K562 (cell line): ENCODE results near the gene PODXL. TPM values are rescaled to one million over a fixed set of nuclear protein-coding genes. Genes with fewer than 3 reads are reported as not detected.

Experiments used
- ATAC-seq: fragments of 200-7000 bp; cut with Tn5 transposase; 3 replicates; pipeline ENCODE4 v1.9.1; 2020; ENCODE audit warnings: moderate library complexity
- BruUV-seq: library from RNA; stranded (reverse); fragments of 400-500 nt; replicated peaks from 2 replicates; lab custom pipeline; 2021; lab: Mats Ljungman, UMichigan
- CTCF ChIA-PET: fragments of 300-600 bp; formaldehyde crosslinking; extraction: SDS; loops from one replicate; lab custom pipeline; 2021; ENCODE audit warnings: low intra/inter-chr PET ratio; lab: Yijun Ruan, JAX
- POLR2A ChIA-PET: fragments of 300-600, 350-650 bp; sonication (Branson Sonifier 250); formaldehyde crosslinking; extraction: SDS; loops from one replicate; lab custom pipeline; 2021; ENCODE audit warnings: antibody characterized with exemption, inconsistent platforms; lab: Yijun Ruan, JAX
- DNase-seq, 4 experiments: peaks; one replicate each; pipeline versions ENCODE4 v3.0.0 to v3.0.0-alpha.2; 2011 to 2018; ENCODE audit warnings: low spot score in 3 of 4, mixed read lengths in 3 of 4; ENCODE audit errors: extremely low read depth in 1 of 4
- FAIRE-seq: peaks from 2 replicates; lab custom pipeline; 2011; peaks lifted over from hg19 to GRCh38; lab: Jason Lieb, UNC
- H2AFZ ChIP-seq: 2 replicates; pipeline ENCODE4 v1.6.0; 2011; ENCODE audit warnings: low read depth, low read length, control low read depth, inconsistent platforms
- H3K27ac ChIP-seq: fragments of 200-600 bp; 3 replicates; pipeline ENCODE4 v1.8.0; 2011; ENCODE audit warnings: low read depth, mild to moderate bottlenecking, control low read depth, inconsistent platforms, low read length, moderate library complexity, mixed read lengths; ENCODE audit errors: extremely low read depth
- H3K27me3 ChIP-seq, 2 experiments: fragments of 300-600 bp in 1 of 2; 2 replicates in 1 of 2; 3 replicates in 1 of 2; pipeline versions ENCODE4 v1.6.0 to v1.8.0; 2011; ENCODE audit warnings: inconsistent platforms in 2 of 2, low read length in 2 of 2, mild to moderate bottlenecking in 1 of 2, mixed read lengths in 1 of 2, moderate library complexity in 1 of 2; ENCODE audit not compliant: control insufficient read depth in 2 of 2, insufficient read depth in 2 of 2
- H3K36me3 ChIP-seq: fragments of 300-600 bp; 3 replicates; pipeline ENCODE4 v1.8.0; 2011; ENCODE audit warnings: mild to moderate bottlenecking, low read length, inconsistent platforms; ENCODE audit not compliant: control insufficient read depth, insufficient read depth
- H3K4me1 ChIP-seq, 2 experiments: fragments of 200-600 bp in 1 of 2; replicated peaks in 1 of 2; 2 replicates in 1 of 2; 3 replicates in 1 of 2; pipeline versions ENCODE4 v1.5.1 to v1.8.0; 2011; ENCODE audit warnings: inconsistent platforms in 2 of 2, low read length in 2 of 2, mild to moderate bottlenecking in 1 of 2, mixed read lengths in 1 of 2, moderate library complexity in 1 of 2; ENCODE audit not compliant: control insufficient read depth in 2 of 2, insufficient read depth in 2 of 2
- H3K4me2 ChIP-seq: 2 replicates; pipeline ENCODE4 v1.6.1; 2011; ENCODE audit warnings: low read length, control low read depth, inconsistent platforms, mixed read lengths; ENCODE audit not compliant: insufficient read depth
- H3K4me3 ChIP-seq: fragments of 200-600 bp; sonication (generic), shearing (Covaris generic); 2 replicates; pipeline ENCODE4 v1.5.1; 2016; ENCODE audit warnings: control low read depth, inconsistent platforms
- H3K79me2 ChIP-seq: fragments of 200-600 bp; 3 replicates; pipeline ENCODE4 v1.8.0; 2011; ENCODE audit warnings: low read length, inconsistent platforms; ENCODE audit not compliant: control insufficient read depth, insufficient read depth
- H3K9ac ChIP-seq, 2 experiments: 2 replicates each; pipeline versions ENCODE4 v1.6.0 to v1.6.1; 2011; ENCODE audit warnings: low read depth in 2 of 2, low read length in 2 of 2, control low read depth in 1 of 2, inconsistent platforms in 1 of 2, mild to moderate bottlenecking in 1 of 2, mixed read lengths in 1 of 2; ENCODE audit not compliant: insufficient read depth in 1 of 2
- H3K9me1 ChIP-seq: one replicate; pipeline ENCODE4 v1.6.0; 2011; ENCODE audit warnings: inconsistent platforms, mild to moderate bottlenecking, low read length, moderate library complexity; ENCODE audit not compliant: control insufficient read depth, insufficient read depth
- H3K9me3 ChIP-seq: replicated peaks from 2 replicates; pipeline ENCODE4 v1.5.1; 2011; ENCODE audit warnings: low read depth, low read length, inconsistent platforms; ENCODE audit not compliant: control insufficient read depth, insufficient read depth
- H4K20me1 ChIP-seq: replicated peaks from 2 replicates; pipeline ENCODE4 v1.6.1; 2011; ENCODE audit warnings: low read length, inconsistent platforms, mixed read lengths; ENCODE audit not compliant: control insufficient read depth, insufficient read depth
- BCL6 ChIP-seq: fragments of 250-450 bp; sonication (Bioruptor Pico); IDR thresholded peaks from 2 replicates; pipeline ENCODE4 v1.4.0; 2020
- CBFA2T3 ChIP-seq: fragments of 450-650 bp; IDR thresholded peaks from 2 replicates; pipeline ENCODE4 v1.6.1; 2017
- CTBP1 ChIP-seq: fragments of 450-650 bp; IDR thresholded peaks from 2 replicates; pipeline ENCODE4 v1.6.1; 2016; ENCODE audit warnings: borderline replicate concordance
- DPF2 ChIP-seq: fragments of 450-650 bp; IDR thresholded peaks from 2 replicates; pipeline ENCODE4 v1.6.1; 2016
- ELF4 ChIP-seq: fragments of 450-650 bp; formaldehyde crosslinking; IDR thresholded peaks from 2 replicates; pipeline ENCODE4 v1.4.0; 2022; ENCODE audit warnings: missing genetic modification characterization
- EZH2 ChIP-seq: IDR thresholded peaks from 2 replicates; pipeline ENCODE4 v1.6.1; 2012; ENCODE audit warnings: low read depth, mild to moderate bottlenecking, inconsistent platforms, low read length, borderline replicate concordance
- IRF2 ChIP-seq: sonication (generic); formaldehyde crosslinking; IDR thresholded peaks from 2 replicates; pipeline ENCODE4 v1.8.1; 2022; ENCODE audit warnings: mild to moderate bottlenecking, missing genetic modification reagents
- IRF9 ChIP-seq: fragments of 450-650 bp; IDR thresholded peaks from 2 replicates; pipeline ENCODE4 v1.6.1; 2016; ENCODE audit warnings: missing biosample characterization, missing genetic modification characterization
- PHTF2 ChIP-seq: fragments of 250-450 bp; sonication (Bioruptor Pico); IDR thresholded peaks from 2 replicates; pipeline ENCODE4 v1.5.0; 2021; ENCODE audit warnings: mild to moderate bottlenecking
- SMAD3 ChIP-seq: fragments of 450-650 bp; formaldehyde crosslinking; conservative IDR thresholded peaks from 2 replicates; pipeline ENCODE4 v1.4.0; 2020; ENCODE audit warnings: mild to moderate bottlenecking
- SP2 ChIP-seq: IDR thresholded peaks from 2 replicates; pipeline ENCODE4 v1.6.1; 2011; ENCODE audit warnings: mild to moderate bottlenecking, low read depth, low read length, moderate library complexity; ENCODE audit not compliant: poor library complexity, severe bottlenecking; ENCODE audit errors: extremely low read depth
- TEAD2 ChIP-seq: fragments of 450-650 bp; IDR thresholded peaks from 2 replicates; pipeline ENCODE4 v1.6.1; 2016; ENCODE audit warnings: missing genetic modification characterization, control low read depth, missing compliant biosample characterization
- THRB ChIP-seq: fragments of 450-650 bp; formaldehyde crosslinking; conservative IDR thresholded peaks from 2 replicates; pipeline ENCODE4 v1.4.0; 2022; ENCODE audit warnings: mild to moderate bottlenecking, missing genetic modification characterization
- ZBTB5 ChIP-seq: fragments of 450-650 bp; IDR thresholded peaks from 2 replicates; pipeline ENCODE4 v1.6.1; 2017; ENCODE audit warnings: antibody characterized with exemption
- ZBTB7A ChIP-seq: IDR thresholded peaks from 2 replicates; pipeline ENCODE4 v1.6.1; 2011; ENCODE audit warnings: low read depth, mild to moderate bottlenecking, low read length, moderate library complexity, borderline replicate concordance; ENCODE audit not compliant: control insufficient read depth
- ZNF274 ChIP-seq: IDR thresholded peaks from 2 replicates; pipeline ENCODE4 v1.6.1; 2011; ENCODE audit warnings: low read depth, mild to moderate bottlenecking, low read length, moderate library complexity, borderline replicate concordance
- ZSCAN32 ChIP-seq: fragments of 450-650 bp; formaldehyde crosslinking; IDR thresholded peaks from 2 replicates; pipeline ENCODE4 v1.4.0; 2020; ENCODE audit warnings: mild to moderate bottlenecking, moderate library complexity
- WGBS: fragments of 100-300 bp; shearing (Covaris generic); methylation state at CpG from one replicate; pipeline ENCODE4 v1.1.6; 2016; ENCODE audit warnings: low coverage, mixed read lengths; ENCODE audit not compliant: insufficient coverage; ENCODE audit errors: missing lambda C conversion rate; 5-methylcytosine and 5-hydroxymethylcytosine counted together
- in situ Hi-C: fragments of 300-500 bp; cut with MboI; formaldehyde crosslinking; loops from 4 replicates; pipeline ENCODE4 v1.15.0; 2018; ENCODE audit warnings: inconsistent platforms, mixed read lengths
- intact Hi-C: fragments of 100-400 bp; cut with micrococcal nuclease; formaldehyde crosslinking; loops from 2 replicates; pipeline ENCODE4 v1.14.2; 2022
- polyA plus RNA-seq, 8 experiments: library from polyadenylated mRNA; depleted of rRNA in 4 of 8; stranded (reverse) in 5 of 8; unstranded in 3 of 8; fragments of >200 nt; fragmentation: Nextera tagmentation in 2 of 8; fragmentation: Illumina TruSeq in 1 of 8; extraction: Ambion mirVana in 2 of 8; extraction: Trizol in 1 of 8; gene quantifications; 2 replicates each; pipeline versions ENCODE4 v1.2.1 to v1.2.3, GENCODE V29; 2011 to 2014; ENCODE audit warnings: inconsistent platforms in 1 of 8, missing spikeins in 1 of 8
- total RNA-seq, 7 experiments: library from RNA; depleted of rRNA in 6 of 7; stranded (reverse); fragments of >200 nt in 6 of 7; fragmentation: Illumina TruSeq in 2 of 7; extraction: Trizol in 2 of 7; gene quantifications; 2 replicates each; pipeline versions ENCODE4 v1.2.1 to v1.2.3, GENCODE V29; 2011 to 2021; ENCODE audit warnings: low replicate concordance in 1 of 7

Gene PODXL
- total and polyA plus RNA-seq, 9 of the 15 experiments (the other 6 are each of a cell fraction or from before 2014, with no cell fraction given), result 0.01 to 0.73 (median 0.07) TPM

- TF ChIP-seq THRB (CRISPR knock-in tag) (peak; percentile 44; the same call in 1 of the 2 replicates), ZBTB5 (0 out of 2 replicates have a peak, but pooled peaks have one; percentile 8), IRF2 (CRISPR knock-in tag) (peak; percentile 39; the same call in 1 of the 2 replicates)
These were observed 31.0 kb upstream of the PODXL start (continued) for GRCh38 chr7:131587315-131587923.

GRCh38 chr7:131586759-131587158, 30.3 kb upstream of the PODXL start:
- no peaks in the 10 kb centered on the region for H3K79me2 ChIP-seq
- H3K27me3 ChIP-seq, result peaks cover 15 to 68% of the 10 kb centered on the region in 2 experiments
- peak overlapping the region; percentile 53; the same call in 1 of the 2 replicates for H3K4me2 ChIP-seq
- H3K4me3 ChIP-seq, result no peak overlapping the region
- peaks cover 10% of the 10 kb centered on the region for H4K20me1 ChIP-seq
- ChIA-PET CTCF (no interaction called here), POLR2A (interaction anchor here (1.1 kb wide), 1 partner anchor 21 kb away, joined by 3 read pairs; no protein-coding TSS in a partner anchor)
- no peak overlapping the region for H3K9ac ChIP-seq
- H3K4me1 ChIP-seq, result peaks cover 14 to 20% of the 10 kb centered on the region in 2 experiments; a peak in 4 of 5 replicates
- ATAC-seq (no peak), DNase-seq (no peak), FAIRE-seq (no peak)
- no peaks in the 10 kb centered on the region for H3K36me3 ChIP-seq
- no TSS peak for BruUV-seq
- intact Hi-C loops (no loop called here), in situ Hi-C loops (no loop called here)
- no peak overlapping the region for H3K27ac ChIP-seq
- H3K9me3 ChIP-seq, result no peaks in the 10 kb centered on the region
- 13% methylated on average over 3 of the region's 3 CpGs for WGBS
- no peak overlapping the region for H2AFZ ChIP-seq
- H3K9me1 ChIP-seq, result no peaks in the 10 kb centered on the region
- no peak for TF ChIP-seq EZH2
- TF ChIP-seq ZSCAN32 (CRISPR knock-in tag), result no peak
- no peak for TF ChIP-seq ZBTB7A
- TF ChIP-seq TEAD2 (tag), result no peak
- peak; percentile 80; the same call in 1 of the 2 replicates for TF ChIP-seq ELF4 (CRISPR knock-in tag)
- TF ChIP-seq CBFA2T3, result no peak
- TF ChIP-seq IRF9 (tag), result no peak
- no peak for TF ChIP-seq BCL6
- no peak for TF ChIP-seq SMAD3 (CRISPR knock-in tag)
- no peak for TF ChIP-seq SP2
- no peak for TF ChIP-seq ZNF274
- no peak for TF ChIP-seq PHTF2 (CRISPR knock-in tag)
- no peak for TF ChIP-seq CTBP1
- TF ChIP-seq DPF2, result no peak
